ENCODE measurements around the gene MDFI. TPM values are rescaled to one million over a fixed set of nuclear protein-coding genes. Genes with fewer than 3 reads are reported as not detected.

The MDFI gene
- total RNA-seq, 1 donor from 2014 or later, result 29.5 TPM

GRCh38 chr6:41694815-41695526, 56.7 kb downstream of the MDFI start:
- TF ChIP-seq EZH2phosphoT487 (IDR thresholded peaks at IDR 0.05) (no peak), EZH2 (IDR thresholded peaks at IDR 0.05) (no peak), CTCF (IDR thresholded peaks at IDR 0.05) (no peak)
- Mint-ChIP-seq H3K27ac (no peak overlapping the region), H3K4me3 (peak overlapping the region; percentile 24), H3K27me3 (ENCODE audit: insufficient read depth, low read depth) (peaks cover 2% of the 10 kb centered on the region), H3K9me3 (no peaks in the 10 kb centered on the region), H3K36me3 (no peaks in the 10 kb centered on the region), H3K4me1 (peaks cover 25% of the 10 kb centered on the region)
- H3K27me3 ChIP-seq, result no peaks in the 10 kb centered on the region
- H3K79me2 ChIP-seq (ENCODE audit: low read depth), result no peaks in the 10 kb centered on the region
- H3K36me3 ChIP-seq, result no peaks in the 10 kb centered on the region
- H3F3A ChIP-seq (ENCODE audit: low read depth), result no peaks in the 10 kb centered on the region
- H3K9ac ChIP-seq, result no peak overlapping the region
- DNase-seq (ENCODE audit: low spot score), result no peak
- no peaks in the 10 kb centered on the region for H3K9me3 ChIP-seq (ENCODE audit: low read depth)
- no peaks in the 10 kb centered on the region for H3K4me1 ChIP-seq
- H4K20me1 ChIP-seq (ENCODE audit: low read depth), result no peaks in the 10 kb centered on the region
- no peak overlapping the region for H3K27ac ChIP-seq
- no peak overlapping the region for H3K4me2 ChIP-seq
- H3K4me3 ChIP-seq, result no peak overlapping the region
- no peak overlapping the region for H2AFZ ChIP-seq (replicated peaks)

- Mint-ChIP-seq H3K4me1 (peaks cover 31% of the 10 kb centered on the region), H3K36me3 (no peaks in the 10 kb centered on the region), H3K27me3 (ENCODE audit: insufficient read depth, low read depth) (peaks cover 2% of the 10 kb centered on the region), H3K9me3 (no peaks in the 10 kb centered on the region), H3K4me3 (no peak overlapping the region), H3K27ac (peak overlapping the region; percentile 42)
- no peaks in the 10 kb centered on the region for H3K9me3 ChIP-seq (ENCODE audit: low read depth)
- no peak for DNase-seq (ENCODE audit: low spot score)
- H3K9ac ChIP-seq, result no peak overlapping the region
- TF ChIP-seq CTCF (IDR thresholded peaks at IDR 0.05) (no peak), EZH2phosphoT487 (IDR thresholded peaks at IDR 0.05) (no peak), EZH2 (IDR thresholded peaks at IDR 0.05) (no peak)
- H4K20me1 ChIP-seq (ENCODE audit: low read depth), result no peaks in the 10 kb centered on the region
- no peak overlapping the region for H3K27ac ChIP-seq
- H3K36me3 ChIP-seq, result no peaks in the 10 kb centered on the region
- no peak overlapping the region for H3K4me2 ChIP-seq
- H3F3A ChIP-seq (ENCODE audit: low read depth), result no peaks in the 10 kb centered on the region
- no peaks in the 10 kb centered on the region for H3K27me3 ChIP-seq
- peaks cover 4% of the 10 kb centered on the region for H3K4me1 ChIP-seq
- no peaks in the 10 kb centered on the region for H3K79me2 ChIP-seq (ENCODE audit: low read depth)
- no peak overlapping the region for H2AFZ ChIP-seq (replicated peaks)
- no peak overlapping the region for H3K4me3 ChIP-seq
Observed at GRCh38 chr6:41695825-41696224, 57.6 kb downstream of the MDFI start.

- Histone ChIP-seq H3K36me3 (no peaks in the 10 kb centered on the region), H3K4me1 (peaks cover 4% of the 10 kb centered on the region), H3K4me2 (no peak overlapping the region), H3K79me2 (ENCODE audit: low read depth) (no peaks in the 10 kb centered on the region), H3K9me3 (ENCODE audit: low read depth) (no peaks in the 10 kb centered on the region), H3K27me3 (no peaks in the 10 kb centered on the region), H3K9ac (no peak overlapping the region), H4K20me1 (ENCODE audit: low read depth) (no peaks in the 10 kb centered on the region), H3K27ac (no peak overlapping the region), H3F3A (ENCODE audit: low read depth) (no peaks in the 10 kb centered on the region), H3K4me3 (no peak overlapping the region), H2AFZ (replicated peaks) (no peak overlapping the region)
- peaks cover 2% of the 10 kb centered on the region for H3K27me3 Mint-ChIP-seq (ENCODE audit: insufficient read depth, low read depth)
- no peaks in the 10 kb centered on the region for H3K9me3 Mint-ChIP-seq
- no peak for TF ChIP-seq EZH2 (IDR thresholded peaks at IDR 0.05)
- no peak for TF ChIP-seq EZH2phosphoT487 (IDR thresholded peaks at IDR 0.05)
- TF ChIP-seq CTCF (IDR thresholded peaks at IDR 0.05), result no peak
- peaks cover 38% of the 10 kb centered on the region for H3K4me1 Mint-ChIP-seq
- no peak overlapping the region for H3K4me3 Mint-ChIP-seq
- no peak overlapping the region for H3K27ac Mint-ChIP-seq
- DNase-seq (ENCODE audit: low spot score), result no peak
- H3K36me3 Mint-ChIP-seq, result no peaks in the 10 kb centered on the region
Observed at GRCh38 chr6:41696788-41697187, 58.5 kb downstream of the MDFI start.

All from neural progenitor cell (in vitro differentiated cells).